ENCODE measurements around the gene MAPK12. TPM values are rescaled to one million over a fixed set of nuclear protein-coding genes. Genes with fewer than 3 reads are reported as not detected.
A peak's percentile ranks its signal among the peaks of the same experiment; 100 is the strongest.

The MAPK12 gene
- total and polyA plus RNA-seq, 2 of the 8 experiments (the other 6 are each of a cell fraction or from before 2014, with no cell fraction given): 17.3 to 20.3 TPM

- POLR2A ChIA-PET (ENCODE audit: partially characterized antibody): interaction anchor here (1.0 to 1.2 kb wide), 3 partner anchors 9 to 161 kb away, joined by 3 to 6 read pairs (median 4); no protein-coding TSS in a partner anchor
- Histone ChIP-seq H2AK5ac (ENCODE audit: low read depth, low read length) (no peak overlapping the region), H2BK120ac (replicated peaks; ENCODE audit: low read depth, low read length) (no peak overlapping the region), H4K20me1 (replicated peaks in 1 of 2; ENCODE audit: control insufficient read depth in 1 of 2, insufficient read depth in 2 of 2, low read length in 2 of 2) (peaks cover 0 to 10% of the 10 kb centered on the region in 2 experiments), H4K91ac (replicated peaks; ENCODE audit: insufficient read length, low read length) (no peak overlapping the region), H3K9me3 (ENCODE audit: insufficient read depth in 2 of 2, low read depth in 1 of 2, low read length in 1 of 2) (peaks cover 0 to 6% of the 10 kb centered on the region in 2 experiments; a peak in 1 of 4 replicates), H3K79me1 (ENCODE audit: low read depth, low read length) (no peaks in the 10 kb centered on the region), H2BK12ac (ENCODE audit: low read depth, low read length) (no peak overlapping the region), H3K4me3 (ENCODE audit: extremely low read depth in 1 of 4, insufficient read depth in 2 of 4, low read depth in 3 of 4, low read length in 4 of 4) (no peak overlapping the region), H3K14ac (ENCODE audit: insufficient read length) (no peak overlapping the region), H3K18ac (ENCODE audit: extremely low read depth, low read length) (no peak overlapping the region), H3K23ac (ENCODE audit: insufficient read length) (no peak overlapping the region), H3K27ac (ENCODE audit: low read depth, low read length) (0 out of 2 replicates have a peak overlapping the region, but pooled peaks have one; percentile 24), H3K23me2 (ENCODE audit: low read depth, low read length) (no peaks in the 10 kb centered on the region), H2BK15ac (ENCODE audit: low read length) (no peak overlapping the region), H2AFZ (ENCODE audit: low read length) (no peak overlapping the region), H2BK20ac (ENCODE audit: low read length) (no peak overlapping the region), H3K4ac (replicated peaks; ENCODE audit: insufficient read length, low read depth, low read length) (no peak overlapping the region), H3K27me3 (replicated peaks in 1 of 4; ENCODE audit: control insufficient read depth in 3 of 4, extremely low read depth in 1 of 4, insufficient read depth in 3 of 4, low read length in 3 of 4) (no peaks in the 10 kb centered on the region), H3K56ac (replicated peaks; ENCODE audit: insufficient read length, low read depth, low read length) (no peak overlapping the region), H2BK5ac (ENCODE audit: low read depth, low read length) (no peak overlapping the region), H3K4me1 (replicated peaks in 1 of 4; ENCODE audit: control insufficient read depth in 3 of 4, insufficient read depth in 4 of 4, low read length in 3 of 4) (peaks cover 0 to 2% (median 0%) of the 10 kb centered on the region in 4 experiments; a peak in 2 of 7 replicates), H3K4me2 (ENCODE audit: insufficient read depth in 1 of 2, low read depth in 2 of 2, low read length in 2 of 2) (no peak overlapping the region), H4K5ac (ENCODE audit: insufficient read length, low read depth, low read length) (no peak overlapping the region), H3K9ac (replicated peaks in 1 of 4; ENCODE audit: extremely low read depth in 1 of 4, low read depth in 3 of 4, low read length in 3 of 4) (no peak overlapping the region), H3K79me2 (ENCODE audit: control insufficient read depth in 1 of 2, insufficient read depth in 2 of 2, low read length in 2 of 2) (no peaks in the 10 kb centered on the region), H3K36me3 (ENCODE audit: control insufficient read depth in 2 of 4, insufficient read depth in 4 of 4, low read length in 3 of 4) (peaks cover 26 to 87% (median 41%) of the 10 kb centered on the region in 4 experiments), H4K8ac (ENCODE audit: extremely low read depth, insufficient read depth, low read length) (no peak overlapping the region; the same call in 1 of the 2 replicates)
- 95% methylated on average over 14 of the region's 25 CpGs; no CpG with 5 or more reads in 1 of the 2 experiments for WGBS, 2 experiments (ENCODE audit: extremely low coverage in 1 of 2, insufficient coverage in 1 of 2, insufficient read length in 1 of 2, insufficient replicate concordance in 2 of 2, low coverage in 1 of 2, low lambda C conversion rate in 2 of 2, missing lambda C conversion rate in 1 of 2)
- no peak for TF ChIP-seq SP4 (IDR thresholded peaks at IDR 0.05; ENCODE audit: low read length)
- TF ChIP-seq RFX5 (IDR thresholded peaks at IDR 0.05; ENCODE audit: borderline replicate concordance, low read depth, low read length): no peak
- TF ChIP-seq BACH1 (IDR thresholded peaks at IDR 0.05; ENCODE audit: low read length): no peak
- TF ChIP-seq MAFK (IDR thresholded peaks at IDR 0.05; ENCODE audit: low read depth, low read length): no peak
- CTCF ChIA-PET (ENCODE audit: partially characterized antibody): interaction anchor here (1.2 to 3.5 kb wide), 4 partner anchors 9 to 59 kb away, joined by 3 to 11 read pairs (median 5); no protein-coding TSS in a partner anchor
- FAIRE-seq (no peak), DNase-seq (ENCODE audit: low read depth in 1 of 2, low spot score in 2 of 2) (no peak)
Observed at GRCh38 chr22:50281957-50282356, 20.5 kb upstream of the MAPK12 start.

All from H1 (cell line).